IMR-90 (cell line): ENCODE measurements around the gene DEDD2.

ENCODE experiments used
- CEBPB ChIP-seq: IDR thresholded peaks from 2 replicates; pipeline ENCODE4 v1.6.1; 2012; ENCODE audit warnings: low read depth, low read length, improper control_type of control experiment
- CTCF ChIP-seq: conservative IDR thresholded peaks from 2 replicates; pipeline ENCODE4 v1.5.1; 2012; ENCODE audit warnings: mild to moderate bottlenecking, low read depth, low read length, improper control_type of control experiment
- MAZ ChIP-seq: IDR thresholded peaks from 2 replicates; pipeline ENCODE4 v1.6.1; 2012; ENCODE audit warnings: low read depth, mild to moderate bottlenecking, low read length, improper control_type of control experiment, moderate library complexity, borderline replicate concordance
- MXI1 ChIP-seq: IDR thresholded peaks from 2 replicates; pipeline ENCODE4 v1.6.1; 2012; ENCODE audit warnings: low read depth, mild to moderate bottlenecking, low read length, moderate library complexity, borderline replicate concordance
- POLR2A ChIP-seq: IDR thresholded peaks from 2 replicates; pipeline ENCODE4 v1.6.1; 2012; ENCODE audit warnings: mild to moderate bottlenecking, low read depth, low read length
- RFX5 ChIP-seq: IDR thresholded peaks from 2 replicates; pipeline ENCODE4 v1.8.0; 2012; ENCODE audit warnings: low read depth, mild to moderate bottlenecking, low read length, moderate library complexity
- SMC3 ChIP-seq: fragments of 150-350 bp; IDR thresholded peaks from 2 replicates; pipeline ENCODE4 v1.6.1; 2016; ENCODE audit warnings: low read depth, mild to moderate bottlenecking, antibody characterized with exemption, low read length, moderate library complexity

DNA sequence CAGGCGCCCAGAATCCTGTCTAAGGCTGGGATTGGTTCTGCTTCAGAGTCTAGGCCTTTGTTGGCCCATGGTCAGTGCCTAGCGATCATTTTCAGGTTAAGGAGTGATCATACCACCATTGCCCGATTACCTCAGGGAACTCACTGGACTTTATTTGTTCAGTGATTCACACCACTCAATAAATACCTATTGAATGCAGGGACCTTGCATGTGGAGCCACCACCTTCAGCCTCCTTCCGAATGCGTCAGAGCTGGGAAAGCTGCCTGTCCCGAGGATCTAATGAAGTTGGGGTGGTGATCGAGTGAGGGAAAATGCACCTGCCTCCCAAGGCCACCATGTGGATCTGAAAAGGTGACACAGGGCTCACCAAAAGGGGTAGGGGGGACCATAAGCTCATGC, 45.2 kb downstream of the DEDD2 start:
- TF ChIP-seq CTCF, result no peak
- no peak for TF ChIP-seq POLR2A
- TF ChIP-seq MAZ, result no peak
- TF ChIP-seq RFX5, result no peak
- no peak for TF ChIP-seq SMC3
- TF ChIP-seq CEBPB, result no peak
- TF ChIP-seq MXI1, result no peak
